Upper lobe of right lung (tissue), 1 donor: Measurements from ENCODE around the gene ZNF573. TPM values are rescaled to one million over a fixed set of nuclear protein-coding genes. Genes with fewer than 3 reads are reported as not detected.

Experiments
- ATAC-seq: fragments of 200-7000 bp; cut with Tn5 transposase; one replicate; pipeline ENCODE4 v1.9.1; 2020; ENCODE audit warnings: mild to moderate bottlenecking, moderate library complexity
- DNase-seq: peaks from one replicate; pipeline ENCODE4 v3.0.0-alpha.2; 2020
- H3K27ac ChIP-seq: fragments of 200-600 bp; one replicate; pipeline ENCODE4 v1.8.0; 2022
- H3K27me3 ChIP-seq: fragments of 200-600 bp; one replicate; pipeline ENCODE4 v1.8.0; 2022; ENCODE audit warnings: mild to moderate bottlenecking
- H3K36me3 ChIP-seq: fragments of 200-600 bp; one replicate; pipeline ENCODE4 v1.8.0; 2022
- H3K4me1 ChIP-seq: fragments of 200-600 bp; one replicate; pipeline ENCODE4 v1.8.0; 2022
- H3K4me3 ChIP-seq: fragments of 200-600 bp; one replicate; pipeline ENCODE4 v1.8.0; 2022; ENCODE audit warnings: mild to moderate bottlenecking
- H3K9me3 ChIP-seq: fragments of 200-600 bp; one replicate; pipeline ENCODE4 v1.8.0; 2022
- intact Hi-C: fragments of 100-400 bp; cut with DNase I; formaldehyde crosslinking; loops from one replicate; pipeline ENCODE4 v1.11.0; 2022
- total RNA-seq: library from RNA; stranded (reverse); fragmentation: NEBNext Ultra II Directional; extraction: Animal tissue kit (Norgen Biotek cat#: 25700); gene quantifications from one replicate; pipeline ENCODE4 v1.2.1, GENCODE V29; 2021
- TF ChIP-seq, protein P1 (sequence below): fragments of 200-600 bp; IDR thresholded peaks from one replicate; pipeline ENCODE4 v1.8.0; 2022; ENCODE audit warnings: antibody characterized with exemption
- donor health status: DM: no; HTN: yes; CAD: no; lungs with severe emphysema.

The ZNF573 gene
- total RNA-seq, 1 donor from 2014 or later = 13.0 TPM

DNA sequence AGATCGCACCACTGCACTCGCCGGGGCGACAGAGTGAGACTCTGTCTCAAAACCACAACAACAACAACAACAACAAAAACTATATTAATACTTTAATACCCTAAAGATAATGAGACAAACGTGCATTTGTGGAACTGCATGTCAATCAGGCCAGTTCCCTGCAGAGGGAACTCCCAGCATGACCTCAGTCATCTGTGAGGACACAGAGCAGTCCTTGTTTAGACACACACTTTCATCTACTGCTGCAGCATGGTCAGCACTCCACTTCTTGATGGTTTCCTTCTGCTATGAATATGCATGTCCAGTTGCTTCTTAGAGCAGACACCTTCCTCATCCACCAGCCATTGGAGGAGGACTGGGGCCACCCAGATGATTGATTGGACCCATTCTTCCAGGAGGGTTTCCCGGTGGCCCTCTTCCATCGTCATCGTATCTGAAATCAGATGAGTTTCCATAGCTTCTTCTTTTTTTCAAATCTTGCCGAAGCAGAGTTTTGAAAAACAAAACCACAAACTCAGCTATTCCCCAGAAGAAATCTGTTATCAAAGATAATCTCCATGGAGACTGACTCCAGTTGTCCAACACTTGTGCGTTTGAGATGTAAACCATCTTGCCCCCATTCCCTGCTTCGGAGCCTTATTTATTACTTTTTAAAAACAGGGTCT, 86.3 kb downstream of the ZNF573 start:
- Histone ChIP-seq H3K27me3 (no peaks in the 10 kb centered on the region), H3K36me3 (peaks cover 1% of the 10 kb centered on the region), H3K4me1 (no peaks in the 10 kb centered on the region), H3K4me3 (no peak overlapping the region), H3K9me3 (peaks cover 7% of the 10 kb centered on the region), H3K27ac (no peak overlapping the region)
- intact Hi-C loops = no loop called here
- no peak for DNase-seq
- TF ChIP-seq, protein P1, sequence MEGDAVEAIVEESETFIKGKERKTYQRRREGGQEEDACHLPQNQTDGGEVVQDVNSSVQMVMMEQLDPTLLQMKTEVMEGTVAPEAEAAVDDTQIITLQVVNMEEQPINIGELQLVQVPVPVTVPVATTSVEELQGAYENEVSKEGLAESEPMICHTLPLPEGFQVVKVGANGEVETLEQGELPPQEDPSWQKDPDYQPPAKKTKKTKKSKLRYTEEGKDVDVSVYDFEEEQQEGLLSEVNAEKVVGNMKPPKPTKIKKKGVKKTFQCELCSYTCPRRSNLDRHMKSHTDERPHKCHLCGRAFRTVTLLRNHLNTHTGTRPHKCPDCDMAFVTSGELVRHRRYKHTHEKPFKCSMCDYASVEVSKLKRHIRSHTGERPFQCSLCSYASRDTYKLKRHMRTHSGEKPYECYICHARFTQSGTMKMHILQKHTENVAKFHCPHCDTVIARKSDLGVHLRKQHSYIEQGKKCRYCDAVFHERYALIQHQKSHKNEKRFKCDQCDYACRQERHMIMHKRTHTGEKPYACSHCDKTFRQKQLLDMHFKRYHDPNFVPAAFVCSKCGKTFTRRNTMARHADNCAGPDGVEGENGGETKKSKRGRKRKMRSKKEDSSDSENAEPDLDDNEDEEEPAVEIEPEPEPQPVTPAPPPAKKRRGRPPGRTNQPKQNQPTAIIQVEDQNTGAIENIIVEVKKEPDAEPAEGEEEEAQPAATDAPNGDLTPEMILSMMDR = no peak
- no peak for ATAC-seq

DNA sequence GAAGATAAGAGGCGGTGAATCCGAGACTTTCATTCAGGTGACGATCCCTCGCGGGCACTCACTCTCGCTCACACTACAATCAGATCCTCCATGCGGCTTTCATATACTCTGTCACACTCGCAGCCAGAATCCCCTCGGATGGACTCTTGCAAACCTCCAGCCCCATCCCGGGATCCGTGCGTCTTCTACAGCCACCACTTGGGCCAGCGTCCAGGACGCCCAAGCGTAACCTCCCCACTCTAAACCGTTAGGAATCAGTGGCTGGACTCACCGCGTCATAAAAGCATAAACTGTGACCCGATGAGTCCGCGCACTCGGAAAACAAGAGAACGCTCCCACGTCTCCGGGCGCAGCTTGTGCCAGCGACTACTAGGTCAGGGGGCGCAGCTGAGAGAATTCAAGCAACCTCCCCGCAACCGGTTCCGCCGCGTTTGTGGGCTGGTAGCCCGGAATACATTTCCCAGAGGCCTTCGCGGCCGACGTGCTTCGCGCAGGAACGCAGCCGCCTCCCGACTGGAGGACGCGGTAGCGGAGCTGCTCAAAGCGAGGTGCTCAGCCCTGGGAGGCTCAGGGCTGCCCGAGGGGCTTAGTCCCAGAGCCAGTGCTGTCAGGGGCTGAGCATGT, 87.4 kb downstream of the ZNF573 start:
- Histone ChIP-seq H3K36me3 (no peaks in the 10 kb centered on the region), H3K27ac (peak overlapping the region; percentile 78), H3K4me3 (peak overlapping the region; percentile 55), H3K27me3 (no peaks in the 10 kb centered on the region), H3K9me3 (no peaks in the 10 kb centered on the region), H3K4me1 (no peaks in the 10 kb centered on the region)
- TF ChIP-seq, protein P1 = no peak
- ATAC-seq (peak; percentile 98), DNase-seq (peak; percentile 90)
- intact Hi-C loops = no loop called here

Other genes with a start within 250 kb of the ZNF573 start
- gene ZNF571, start 184.8 kb downstream of the ZNF573 start, total RNA-seq = 5.5 TPM
- 6.1 TPM for gene ZNF540, start 184.7 kb downstream of the ZNF573 start, total RNA-seq
- gene ZFP30, start 124.1 kb downstream of the ZNF573 start, total RNA-seq = 10.4 TPM
- 7.5 TPM for gene ZNF607, start 59.8 kb downstream of the ZNF573 start, total RNA-seq
- not detected for gene WDR87, start 127.0 kb upstream of the ZNF573 start, total RNA-seq
- gene SIPA1L3, start 127.6 kb upstream of the ZNF573 start, total RNA-seq = 66.3 TPM